NK-92 (cell line): ENCODE results near the gene FOXA3.
A peak's percentile ranks its signal among the peaks of the same experiment; 100 is the strongest.
"Not testable (repeated sequence)": the region's sequence is repeated elsewhere in the genome, so short reads cannot be mapped to it uniquely, and the experiment has no call there.

Experiments
- DNase-seq: peaks from one replicate; lab custom pipeline; 2025; ENCODE audit not compliant: unreplicated experiment; lab: John Stamatoyannopoulos, UW

Gene FOXA3

DNA sequence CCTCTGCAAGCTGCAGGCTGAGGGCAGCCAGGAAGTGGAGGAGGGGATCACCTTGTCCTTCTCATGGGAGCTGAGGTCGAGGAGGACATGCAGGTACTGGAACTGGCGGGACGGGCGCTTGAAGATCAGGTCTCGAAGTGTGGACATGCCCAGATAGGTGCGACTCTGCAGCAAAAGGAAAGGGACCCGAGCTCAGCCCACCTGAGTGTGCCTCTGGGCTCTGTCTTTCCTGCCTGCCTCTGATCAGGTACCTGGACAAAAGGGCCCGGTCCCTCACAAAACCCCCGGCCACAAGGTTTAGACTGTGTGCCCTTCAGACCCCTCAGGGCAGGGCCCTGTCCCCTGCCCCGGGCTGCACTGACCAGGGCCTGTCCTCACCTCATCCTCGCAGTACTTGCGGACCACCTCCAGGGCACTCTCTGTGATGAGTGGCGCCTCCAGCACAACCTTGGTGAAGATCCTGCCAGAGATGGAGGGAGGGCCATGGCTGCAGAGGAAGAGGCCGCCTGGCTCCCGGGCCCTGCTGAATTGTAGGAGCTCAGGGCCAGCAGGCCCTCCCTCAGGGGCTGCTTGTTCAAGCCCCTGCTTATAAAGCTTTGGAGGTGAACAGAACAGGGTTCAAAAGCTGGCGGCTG is 36.5 kb upstream of the FOXA3 start:
- no peak for DNase-seq

DNA sequence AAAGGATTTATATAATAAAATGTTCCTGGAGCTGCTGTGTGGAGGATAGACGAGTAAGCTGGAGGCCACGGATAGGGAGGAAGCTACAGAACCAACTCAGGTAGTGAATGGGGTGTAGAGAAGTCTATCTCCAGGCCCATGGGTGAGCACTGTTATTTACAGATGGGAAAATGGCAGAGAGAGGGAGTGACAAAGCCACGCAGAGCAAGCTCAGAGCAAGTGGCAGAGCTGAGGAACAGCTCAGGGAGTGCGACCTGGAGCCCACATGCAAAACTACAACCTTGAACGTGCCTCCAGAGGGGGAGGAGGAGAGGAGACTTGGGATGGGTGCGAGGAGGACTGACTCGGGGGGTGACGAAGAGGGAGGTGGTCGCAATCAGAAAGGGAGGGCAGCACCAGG is 35.6 kb upstream of the FOXA3 start:
- DNase-seq: no peak

DNA sequence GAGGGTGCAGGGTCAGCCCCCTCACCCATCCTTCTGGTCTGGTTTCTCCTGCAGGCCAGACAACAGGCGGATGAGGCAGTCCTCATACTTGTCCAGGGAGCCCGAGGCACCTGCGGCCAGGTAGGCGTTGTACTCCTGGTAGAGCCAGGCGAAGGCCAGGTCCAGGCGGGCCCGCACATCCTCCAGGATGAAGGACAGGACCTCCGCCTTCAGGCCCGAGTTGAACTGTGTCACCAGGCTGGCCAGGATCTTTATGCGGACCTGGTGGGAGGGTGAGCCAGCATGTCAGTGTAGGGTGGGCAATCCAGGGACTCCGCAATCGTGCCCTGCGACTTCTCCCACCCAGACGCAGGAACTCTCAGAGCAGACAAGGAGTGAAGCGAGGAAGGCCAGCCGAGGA is 35.2 kb upstream of the FOXA3 start:
- no peak for DNase-seq

DNA sequence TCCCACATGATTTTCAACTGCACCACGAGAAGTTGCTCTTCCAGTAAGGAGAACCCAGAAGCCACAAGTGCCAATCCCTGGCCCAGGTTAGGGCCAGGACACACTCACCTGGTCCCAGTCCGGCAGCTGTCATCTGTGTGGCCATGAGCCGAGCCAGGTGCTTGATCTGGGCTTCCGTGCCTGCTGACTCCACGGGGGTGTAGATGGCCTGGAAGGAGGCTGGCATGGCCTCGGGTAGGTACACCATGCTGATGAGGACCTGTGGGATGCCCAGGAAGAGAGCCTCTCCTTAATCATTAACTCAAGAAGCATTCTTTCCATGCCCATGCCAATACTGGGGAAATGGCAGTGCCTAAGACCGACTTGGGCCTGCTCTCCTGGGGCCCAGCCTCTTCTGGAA is 29.2 kb upstream of the FOXA3 start:
- no peak for DNase-seq

DNA sequence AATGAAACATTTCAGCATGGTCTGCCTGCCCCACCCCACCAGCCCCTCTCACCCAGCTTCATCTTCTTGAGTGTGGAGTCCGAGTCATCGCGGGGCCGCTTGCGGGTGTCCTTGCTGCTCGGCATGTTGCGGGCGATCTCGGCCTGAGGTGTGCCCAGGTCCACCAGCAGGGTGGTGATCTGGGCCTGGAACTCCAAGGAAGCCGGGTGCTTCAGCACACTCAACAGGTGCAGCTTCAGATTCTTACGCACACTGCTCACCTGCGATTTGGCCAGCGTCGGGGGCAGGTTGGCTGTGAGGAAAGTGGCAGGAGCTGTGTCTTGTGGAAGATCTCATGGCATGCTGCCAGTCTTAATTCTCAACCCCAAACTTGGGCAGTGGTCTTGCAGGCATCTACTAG is 21.9 kb upstream of the FOXA3 start:
- no peak for DNase-seq

DNA sequence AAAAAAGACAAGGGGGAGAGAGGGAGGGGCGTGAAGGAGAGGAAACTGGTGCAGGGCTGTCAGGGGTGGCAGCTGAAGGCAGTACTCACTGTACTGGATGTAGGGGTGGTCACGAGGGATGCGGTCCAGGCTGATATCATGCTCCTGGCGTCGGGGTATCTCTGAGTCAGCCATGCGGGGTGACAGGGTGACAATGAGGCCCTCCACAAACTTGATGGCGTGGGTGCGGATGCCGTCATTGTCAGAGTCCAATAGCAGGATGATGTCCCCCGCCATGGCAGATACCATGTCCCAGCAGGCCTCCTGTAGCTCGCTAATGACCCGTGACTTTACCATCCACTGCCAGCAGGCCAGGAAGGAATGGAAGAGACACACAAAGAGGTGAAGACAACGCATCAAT is 16.5 kb upstream of the FOXA3 start:
- no peak for DNase-seq

DNA sequence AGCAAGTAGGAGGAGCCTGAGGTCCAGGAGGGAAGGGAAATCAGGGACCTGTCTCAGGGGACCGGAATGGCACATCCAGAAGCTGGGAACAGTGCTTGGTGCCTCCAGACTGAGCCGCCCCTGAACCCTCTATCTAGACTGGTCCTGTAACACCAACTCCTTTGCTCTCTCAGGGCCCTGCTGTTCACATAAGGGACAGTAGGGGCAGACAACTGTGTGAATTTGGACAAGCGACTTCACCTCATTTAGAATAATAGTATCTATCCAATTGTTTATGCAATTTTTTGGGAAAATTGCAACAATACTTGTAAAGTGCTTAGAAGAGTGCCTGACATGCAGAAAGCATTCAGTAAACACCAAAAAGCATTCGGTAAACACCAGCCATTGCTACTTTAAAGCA is 15.2 kb upstream of the FOXA3 start:
- no peak for DNase-seq

DNA sequence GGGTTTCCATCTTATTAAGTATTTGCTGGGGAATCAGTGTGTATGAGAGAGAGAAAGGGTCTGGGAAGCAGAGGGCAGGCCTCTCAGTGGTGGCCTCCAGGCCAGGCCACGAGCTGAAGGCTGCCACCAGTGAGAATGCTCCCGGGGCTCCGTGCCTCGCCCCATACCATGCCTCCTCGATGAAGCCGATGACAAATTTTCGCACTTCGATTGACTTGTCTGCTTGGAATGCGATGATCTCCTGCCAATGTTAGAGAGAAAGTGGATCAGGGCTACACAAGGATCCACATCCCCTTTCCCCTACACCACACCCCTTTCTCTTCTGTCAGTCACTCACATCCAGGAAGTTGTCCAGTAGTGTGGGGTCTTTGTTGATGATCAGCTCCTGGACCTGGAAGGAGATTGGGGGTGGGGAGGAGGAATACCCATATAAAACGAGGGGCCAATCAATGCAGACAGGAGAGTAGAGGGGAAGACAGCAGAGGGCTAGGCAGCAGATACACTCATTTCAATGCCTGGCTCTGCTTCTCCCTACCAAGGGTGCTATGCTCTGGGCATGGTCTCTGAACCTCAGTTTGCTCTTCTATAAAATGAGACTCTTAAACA is 11.9 kb upstream of the FOXA3 start:
- no peak for DNase-seq

DNA sequence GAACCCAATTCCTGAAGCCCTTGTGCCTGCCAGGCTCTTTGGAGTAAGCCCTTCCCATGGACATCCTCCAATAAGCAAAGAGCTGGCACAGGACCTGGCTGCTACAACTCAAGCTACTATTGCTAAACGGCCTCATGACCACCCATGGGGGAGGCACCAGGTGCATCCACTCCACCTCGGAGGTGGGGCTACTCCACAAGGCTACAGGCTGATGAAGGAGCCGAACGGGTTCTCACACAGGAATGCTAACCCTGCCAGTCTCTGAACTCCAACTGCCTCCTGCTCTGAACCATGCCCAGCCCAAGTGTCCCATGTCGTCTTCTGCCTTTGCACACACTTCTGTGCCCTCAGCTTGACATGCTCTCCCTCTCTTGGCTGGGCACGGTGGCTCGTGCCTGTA is 11.1 kb upstream of the FOXA3 start:
- DNase-seq: no peak

DNA sequence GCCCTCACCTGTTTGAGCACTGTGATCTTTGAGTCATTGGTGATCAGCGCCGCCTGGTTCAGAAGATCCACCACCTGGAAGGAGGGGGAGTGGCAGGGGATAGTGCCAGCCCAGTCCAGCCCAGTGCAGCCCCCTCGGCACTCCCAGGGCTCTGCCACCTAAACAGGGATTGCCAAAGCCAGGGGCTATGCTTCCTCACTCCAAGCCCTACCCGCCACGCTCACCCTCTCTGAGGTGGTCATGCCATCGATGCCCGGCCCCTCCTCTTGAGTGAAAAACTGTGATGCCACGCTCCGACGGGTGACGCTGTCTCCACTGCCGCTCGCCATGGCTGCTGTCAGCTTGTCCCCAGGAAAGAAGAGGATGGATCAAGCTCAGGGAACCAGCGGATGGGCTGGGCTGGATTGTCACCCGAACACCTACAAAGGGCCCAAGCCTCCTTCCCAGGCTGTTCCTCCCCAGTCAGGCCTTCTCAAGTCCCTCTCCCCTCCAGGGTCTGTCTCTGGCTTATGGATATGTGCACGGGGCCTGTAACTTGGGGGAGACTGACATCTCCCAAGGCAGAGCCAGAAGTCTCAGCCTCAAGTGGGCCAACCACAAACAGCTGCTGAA is 9.9 kb upstream of the FOXA3 start:
- DNase-seq: no peak

DNA sequence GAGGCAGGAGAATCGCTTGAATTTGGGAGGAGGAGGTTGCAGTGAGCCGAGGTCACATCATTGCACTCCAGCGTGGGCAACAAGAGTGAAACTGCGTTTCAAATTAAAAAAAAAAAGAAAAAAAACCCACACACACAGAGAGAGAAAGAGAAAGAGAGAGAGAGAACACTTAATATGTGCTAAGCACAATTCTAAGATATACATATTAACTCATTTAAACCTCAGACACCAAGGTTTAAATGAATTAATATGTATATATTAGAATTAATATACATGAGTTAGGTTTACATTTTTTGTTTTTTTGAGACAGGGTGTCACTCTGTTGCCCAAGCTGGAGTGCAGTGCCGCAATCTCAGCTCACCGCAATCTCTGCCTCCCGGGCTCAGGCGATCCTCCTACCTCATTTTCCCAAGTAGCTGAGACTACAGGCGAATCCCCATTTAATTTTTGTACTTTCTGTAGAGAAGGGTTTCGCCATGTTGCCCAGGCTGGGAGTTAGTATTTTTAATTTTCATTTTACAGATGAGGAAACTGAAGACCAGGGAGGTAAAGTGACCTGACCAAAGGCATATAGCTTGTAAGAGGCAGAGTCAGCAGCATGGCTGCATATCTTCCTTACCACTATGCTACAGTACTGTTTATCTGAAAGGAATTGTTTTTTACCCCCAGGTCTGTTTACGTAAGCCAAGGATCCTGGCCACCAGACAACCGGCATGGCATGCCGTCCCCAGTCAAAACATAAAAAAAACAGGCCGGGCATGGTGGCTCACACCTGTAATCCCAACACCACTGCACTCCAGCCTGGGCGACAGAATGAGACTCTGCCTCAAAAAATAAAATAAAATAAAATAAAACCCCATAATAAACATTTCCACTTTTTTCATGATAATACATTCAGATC is 3.5 kb upstream of the FOXA3 start:
- DNase-seq: no peak

DNA sequence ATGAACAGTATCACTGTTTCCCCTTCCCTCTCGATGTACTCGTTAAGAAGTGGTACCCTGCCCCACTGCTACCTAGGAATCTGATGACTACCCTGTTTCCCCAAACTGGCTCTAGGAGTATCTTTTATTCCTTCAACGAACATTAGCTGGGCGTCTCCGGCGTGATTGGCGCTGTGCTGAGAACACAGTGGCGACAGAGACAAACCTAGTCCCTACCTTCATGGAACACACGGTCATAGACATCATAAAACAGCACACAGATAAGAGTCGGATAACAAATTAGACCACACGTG is 1.9 kb upstream of the FOXA3 start:
- DNase-seq: no peak

DNA sequence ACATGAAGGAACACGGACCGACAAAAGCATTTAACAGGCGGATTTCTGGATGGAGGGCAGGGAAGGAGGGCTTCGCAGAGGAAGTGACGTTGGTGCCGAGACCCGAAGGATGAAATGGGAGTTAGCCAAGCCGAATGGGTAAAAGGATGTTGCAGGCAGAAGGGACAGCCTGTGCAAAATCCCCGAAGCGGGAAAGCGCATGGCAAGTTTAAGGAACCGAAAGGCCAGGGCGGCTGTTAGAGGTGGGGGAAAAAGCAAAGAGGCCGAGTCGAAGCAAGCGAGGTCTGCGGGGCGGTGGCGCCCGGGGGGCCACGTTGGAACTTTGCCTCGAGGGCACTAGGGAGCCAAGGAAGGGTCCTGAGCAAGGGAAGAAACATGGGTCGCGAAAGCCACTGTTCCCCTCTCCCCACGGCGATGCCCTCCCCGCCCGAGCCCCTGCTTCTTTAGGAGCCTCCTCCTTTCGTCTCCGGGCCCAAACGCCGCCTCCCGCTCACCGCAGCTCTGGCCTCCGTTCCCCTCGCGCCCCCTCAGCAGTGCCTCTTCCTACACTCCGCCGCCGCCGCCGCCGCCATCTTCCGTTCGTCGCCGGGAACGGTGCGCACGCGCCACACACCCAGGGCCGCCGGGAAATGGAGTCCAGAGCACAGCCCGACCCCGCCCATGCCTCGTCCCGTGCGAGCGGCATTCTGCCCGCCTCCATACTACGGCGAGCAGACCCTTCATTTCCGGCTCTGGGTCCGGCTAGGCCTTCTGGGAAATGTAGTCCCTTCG is 1.4 kb upstream of the FOXA3 start, which contains the start of gene SYMPK:
TSS of gene SYMPK (minus strand) at position 584 of the 771 bp plus-strand sequence. CDS start 8,652 bp downstream, outside the sequence.
- DNase-seq: peak; percentile 93

DNA sequence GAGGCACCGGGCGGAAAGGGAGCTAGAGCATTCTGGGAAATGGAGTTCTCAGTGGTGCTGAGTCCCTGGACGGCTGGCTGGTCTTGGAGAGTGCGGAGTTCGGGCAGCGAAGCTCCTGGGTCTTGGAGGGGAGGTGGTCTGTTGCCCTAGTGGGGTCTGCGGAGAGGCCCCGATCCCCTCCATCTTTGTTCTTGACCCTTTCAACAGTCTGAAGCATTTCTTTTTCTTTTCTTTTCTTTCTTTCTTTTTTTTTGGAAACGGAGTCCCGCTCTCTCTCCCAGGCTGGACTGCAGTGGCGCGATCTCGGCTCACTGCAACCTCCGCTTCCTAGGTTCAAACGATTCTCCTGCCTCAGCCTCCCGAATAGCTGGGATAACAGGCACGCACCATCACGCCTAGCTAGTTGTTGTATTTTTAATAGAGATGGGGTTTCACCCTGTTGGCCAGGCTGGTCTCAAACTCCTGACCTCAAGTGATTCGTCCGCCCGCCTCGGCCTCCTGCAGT is 739 bp upstream of the FOXA3 start:
- DNase-seq: no peak

DNA sequence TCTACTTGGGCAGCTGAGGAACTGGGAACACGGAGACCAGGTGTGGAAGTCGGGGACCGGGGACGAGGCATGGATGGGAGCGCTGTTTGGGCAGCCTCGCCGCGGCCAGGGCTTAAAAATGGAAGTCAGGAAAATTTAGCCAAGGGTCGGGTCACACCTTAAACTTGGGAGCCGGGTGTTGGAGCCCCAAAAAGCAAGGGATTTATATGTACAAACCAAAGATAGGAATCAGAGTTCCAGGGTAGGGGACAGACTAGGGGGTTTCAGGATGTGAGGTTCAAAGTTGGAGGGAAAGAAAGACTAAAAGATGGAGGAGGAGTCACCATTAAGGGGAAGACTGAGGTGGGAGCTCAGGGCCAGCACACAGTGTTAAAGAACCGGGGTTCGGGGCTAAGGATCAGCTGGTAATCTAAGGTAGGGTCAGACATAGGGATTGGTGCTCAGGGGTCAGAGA is 530 bp downstream of the FOXA3 start:
- no peak for DNase-seq

DNA sequence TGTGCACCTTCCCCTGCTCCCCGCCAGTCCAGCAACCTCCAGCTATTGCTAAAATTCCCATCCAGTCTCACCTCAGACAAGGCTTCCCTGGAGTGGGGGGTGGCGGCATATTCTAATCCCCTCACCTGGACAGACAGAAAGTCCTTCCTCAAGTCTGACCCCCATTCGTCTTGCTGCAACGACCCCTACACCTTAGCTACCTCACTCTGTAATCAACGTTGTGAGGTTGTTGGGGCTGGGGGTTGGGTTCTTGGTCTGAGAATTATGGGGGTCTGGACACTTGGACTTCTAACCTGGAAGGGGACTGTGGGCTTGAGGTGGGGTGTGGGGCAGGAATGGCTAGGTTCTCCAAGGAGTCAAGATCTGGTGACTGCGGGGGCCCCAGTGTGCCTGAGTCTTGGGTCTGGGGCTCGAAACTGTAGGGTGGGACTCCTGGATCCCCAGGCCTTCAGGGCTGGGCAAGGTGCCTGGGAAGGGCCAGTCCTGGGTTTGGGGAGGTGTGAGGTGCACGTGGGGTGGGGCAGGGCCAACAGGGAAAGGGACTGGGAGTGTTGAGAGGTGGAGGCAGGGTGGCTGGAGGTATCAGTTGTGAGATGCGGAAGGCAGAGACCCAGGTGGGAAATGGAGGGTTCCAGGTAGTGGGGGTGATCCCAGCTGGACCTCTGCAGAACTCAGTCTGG is 1.3 kb downstream of the FOXA3 start:
- no peak for DNase-seq

DNA sequence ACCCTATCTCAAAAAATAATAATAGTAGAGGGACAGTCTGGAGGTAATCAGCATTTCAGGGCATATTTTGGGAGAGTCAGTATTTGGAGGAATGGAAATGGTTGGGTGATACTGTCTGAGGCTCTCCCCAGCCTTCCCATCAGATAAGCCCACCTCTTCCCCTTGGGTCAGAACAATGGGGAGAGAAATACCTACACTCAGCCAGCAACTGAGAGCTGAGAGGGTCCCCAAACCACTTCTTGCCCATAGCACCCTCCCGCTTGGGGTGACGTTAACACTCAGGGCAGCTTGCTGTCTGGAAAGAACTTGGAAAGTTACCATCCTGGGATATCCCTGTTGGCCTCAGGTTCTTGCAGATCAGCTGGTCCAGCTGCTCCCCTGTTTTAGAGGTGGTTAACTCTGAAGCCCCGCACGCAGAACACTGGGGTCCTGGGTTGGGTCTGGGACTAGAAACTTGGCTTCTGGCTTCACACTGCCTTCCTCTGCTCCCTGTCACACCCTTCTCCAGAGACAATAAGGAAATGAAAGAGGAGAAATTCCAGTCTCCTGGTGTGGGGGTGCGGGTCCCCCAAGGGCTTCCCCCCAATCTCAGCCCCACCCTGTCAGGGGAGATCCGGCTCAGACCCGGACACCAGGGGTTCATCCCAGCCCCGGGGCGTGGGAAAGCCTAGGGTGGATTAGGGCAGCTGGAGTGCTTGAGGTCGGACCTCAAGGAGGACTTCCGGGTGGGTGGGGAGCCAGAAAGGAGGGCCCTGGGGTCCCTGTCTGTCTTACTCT is 2.5 kb downstream of the FOXA3 start:
- DNase-seq: no peak

DNA sequence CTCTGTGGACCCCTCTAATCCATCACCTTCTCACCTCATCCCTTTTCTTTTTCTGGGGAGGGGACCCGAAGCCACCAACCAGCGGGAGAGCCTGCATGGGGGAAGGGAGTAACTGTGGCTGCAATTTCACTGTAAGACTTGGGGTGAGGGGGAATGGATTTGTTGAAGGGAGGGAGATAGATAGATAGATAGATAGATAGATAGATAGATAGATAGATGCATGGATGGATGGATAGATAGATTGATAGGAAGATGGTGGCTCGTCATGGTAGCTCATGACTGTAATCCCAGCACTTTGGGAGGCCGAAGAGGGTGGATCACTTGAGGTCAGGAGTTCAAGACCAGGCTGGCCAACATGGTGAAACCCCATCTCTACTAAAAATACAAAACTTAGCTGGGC is 3.1 kb downstream of the FOXA3 start:
- not testable (repeated sequence) for DNase-seq

DNA sequence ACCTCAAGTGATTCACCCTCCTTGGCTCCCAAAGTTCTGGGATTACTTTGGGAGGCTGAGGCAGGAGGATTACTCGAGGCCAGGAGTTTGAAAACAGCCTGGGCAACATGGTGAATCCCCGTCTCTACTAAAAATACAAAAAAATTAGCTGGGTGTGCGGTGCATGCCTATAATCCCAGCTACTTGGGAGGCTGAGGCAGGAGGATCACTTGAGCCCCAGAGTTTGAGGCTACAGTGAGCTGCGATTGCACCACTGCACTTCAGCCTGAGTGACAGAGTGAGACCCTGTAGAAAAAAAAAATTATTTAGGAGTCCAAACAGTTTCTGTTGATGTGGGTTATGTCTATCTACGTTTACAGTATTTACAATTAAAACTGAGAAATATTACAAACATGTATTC is 6.7 kb downstream of the FOXA3 start:
- no peak for DNase-seq
